Umbilical cord (tissue), 2 donors: Measurements from ENCODE around the gene FRS3. TPM values are rescaled to one million over a fixed set of nuclear protein-coding genes. Genes with fewer than 3 reads are reported as not detected.

Experiments used
- DNase-seq: peaks from one replicate; pipeline ENCODE4 v3.0.0-alpha.2; 2015; ENCODE audit warnings: low spot score
- total RNA-seq: library from RNA; depleted of rRNA; stranded (reverse); fragments of >200 nt; gene quantifications from one replicate; pipeline ENCODE4 v1.2.3, GENCODE V29; 2014; ENCODE audit warnings: low replicate concordance; ENCODE audit not compliant: insufficient read depth

The FRS3 gene
- total RNA-seq, 1 donor from 2014 or later = not detected

DNA sequence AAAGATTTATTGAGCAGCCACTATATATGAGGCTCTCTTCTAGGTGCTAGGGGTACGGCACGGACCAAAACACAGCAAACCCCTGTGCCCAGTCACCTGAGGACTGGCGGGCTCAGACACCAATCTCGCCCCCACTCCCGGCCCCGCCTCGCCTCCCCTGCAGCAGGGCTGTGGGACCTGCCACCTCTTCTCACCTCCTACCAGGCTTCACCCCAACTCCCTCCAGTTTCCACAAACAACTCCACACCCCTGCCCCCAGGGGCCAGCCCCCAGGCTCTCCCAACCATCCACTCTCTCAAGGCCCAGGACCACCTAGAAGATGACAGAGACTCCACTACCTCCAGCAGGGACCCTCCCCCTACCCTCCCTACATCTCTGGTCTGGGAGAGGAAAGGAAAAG is 50.7 kb downstream of the FRS3 start:
- no peak for DNase-seq

DNA sequence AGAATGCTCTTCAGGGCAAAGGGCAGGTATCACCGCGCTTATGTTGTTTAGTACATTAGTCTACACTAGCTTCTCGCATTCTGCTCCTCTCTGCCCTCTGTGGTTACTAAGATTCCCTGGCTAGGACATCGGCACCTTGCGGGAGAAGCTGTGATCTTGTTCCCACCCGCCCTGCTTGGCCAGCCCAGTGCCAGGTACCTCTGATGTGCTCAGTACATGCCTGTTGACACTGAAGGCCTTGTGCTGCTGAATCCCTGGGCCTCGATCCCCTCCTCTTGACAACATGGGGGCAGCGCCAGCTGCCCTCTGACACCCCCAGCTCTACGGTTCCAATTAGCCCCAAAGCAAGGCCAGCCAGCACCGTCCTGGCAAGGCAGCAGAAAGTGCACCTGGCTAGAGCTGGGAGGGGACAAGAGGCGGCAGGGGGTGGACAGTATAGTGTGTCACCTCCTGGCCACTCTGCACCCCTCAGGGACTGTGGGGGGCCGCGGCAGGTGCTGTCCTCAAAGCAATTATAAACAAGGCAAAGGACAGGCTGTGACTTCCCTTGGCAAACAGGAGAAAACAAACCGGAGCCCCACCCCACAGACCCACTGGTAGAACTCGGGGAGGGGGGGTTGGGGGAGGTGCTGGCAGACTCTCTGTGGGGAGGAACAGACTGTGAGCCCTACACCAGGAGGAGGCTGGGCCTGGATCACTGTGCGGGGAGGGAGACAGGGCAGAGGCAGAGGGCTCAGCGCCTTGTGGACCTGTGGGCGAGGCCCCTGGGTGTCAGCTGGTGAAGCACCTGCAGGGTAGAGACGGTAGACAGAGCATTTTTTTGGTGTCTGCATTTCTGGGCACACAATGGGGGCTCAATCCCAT is 51.4 kb downstream of the FRS3 start:
- no peak for DNase-seq

DNA sequence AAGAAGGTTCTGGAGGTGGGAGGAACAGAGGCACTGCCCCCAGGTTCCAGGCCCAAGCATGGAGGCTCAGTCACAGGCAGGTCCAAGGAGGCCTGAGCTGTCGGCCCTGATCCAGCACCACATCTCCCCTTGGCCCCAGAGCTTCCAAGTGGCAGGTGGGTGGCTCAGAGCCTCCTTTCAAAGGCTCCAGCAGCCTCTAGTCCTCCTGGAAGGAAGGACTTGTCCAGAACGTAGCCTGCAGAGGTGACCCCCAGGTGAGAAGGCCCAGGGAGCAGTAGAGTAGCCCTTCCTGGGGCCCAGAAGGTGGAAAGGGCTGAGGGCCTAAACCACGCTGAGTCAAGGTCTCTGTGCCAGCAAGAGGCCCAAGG is 52.0 kb downstream of the FRS3 start:
- no peak for DNase-seq

- DNase-seq = no peak
These were observed 52.8 kb downstream of the FRS3 start for GRCh38 chr6:41726876-41727275.

GRCh38 chr6:41724586-41725501 is 54.9 kb downstream of the FRS3 start:
- peak; percentile 37 for DNase-seq

- peak; percentile 73 for DNase-seq
These were observed 55.5 kb downstream of the FRS3 start for GRCh38 chr6:41724228-41724580.

- DNase-seq = peak; percentile 88
These were observed 56.0 kb downstream of the FRS3 start for GRCh38 chr6:41723530-41724227.

DNA sequence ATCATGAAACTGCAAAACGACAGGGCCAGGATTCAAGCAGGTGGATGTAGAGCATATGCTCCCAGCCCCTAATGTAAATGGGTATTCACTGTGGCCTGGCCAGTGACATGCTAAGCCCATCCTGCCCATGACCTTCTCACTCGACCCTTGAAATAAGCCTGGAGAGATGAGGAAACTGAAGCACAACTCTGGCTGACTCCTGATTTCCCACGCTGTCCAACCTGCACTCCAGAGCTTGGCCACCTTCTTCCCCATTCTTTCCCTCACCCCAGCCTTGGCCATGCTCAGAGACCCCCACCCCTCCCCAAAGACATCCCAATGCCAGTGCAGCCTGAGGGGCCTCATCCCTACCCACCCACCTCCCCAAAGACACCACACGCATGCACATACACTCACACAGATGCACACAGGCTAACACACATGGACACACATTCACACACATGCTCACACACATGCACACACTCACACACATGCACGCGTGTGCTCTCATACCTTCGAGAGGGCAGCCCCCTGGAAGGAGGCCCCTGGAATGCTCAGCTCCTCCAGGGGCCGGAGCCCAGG is 56.7 kb downstream of the FRS3 start:
- no peak for DNase-seq

GRCh38 chr6:41721414-41721813 is 58.3 kb downstream of the FRS3 start:
- DNase-seq = no peak

- no peak for DNase-seq
These were observed 58.9 kb downstream of the FRS3 start for GRCh38 chr6:41720783-41721182.

DNA sequence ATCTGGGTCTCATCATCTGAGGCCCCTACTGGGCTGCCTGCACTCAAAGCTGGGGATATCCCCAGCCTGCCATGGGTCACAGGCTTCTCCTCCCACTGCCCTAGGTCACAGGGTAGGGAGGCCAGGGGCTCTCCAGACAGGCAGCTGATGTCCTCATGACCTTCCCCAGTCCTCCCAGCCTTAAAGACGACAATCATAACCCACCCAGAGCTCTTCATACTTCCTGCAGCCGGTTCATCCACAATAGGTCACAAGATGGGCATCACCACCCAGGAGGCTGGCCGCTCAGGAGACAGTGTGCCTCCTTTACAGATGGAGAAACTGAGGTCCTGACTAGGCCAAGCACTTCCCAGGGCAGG is 59.5 kb downstream of the FRS3 start:
- DNase-seq = no peak

Other genes with a start within 250 kb of the FRS3 start
- gene FOXP4, start 233.5 kb downstream of the FRS3 start, total RNA-seq = 0.72 TPM
- 67.7 TPM for gene MDFI, start 141.4 kb downstream of the FRS3 start, total RNA-seq
- gene TFEB, start 44.3 kb downstream of the FRS3 start, total RNA-seq = 3.1 TPM
- 0.96 TPM for gene PGC, start 32.5 kb downstream of the FRS3 start, total RNA-seq
- 2.9 TPM for gene PRICKLE4, start 882 bp upstream of the FRS3 start, total RNA-seq
- gene TOMM6, start 7.8 kb upstream of the FRS3 start, total RNA-seq = 122 TPM
- gene USP49, start 115.5 kb upstream of the FRS3 start, total RNA-seq = 2.9 TPM
- gene MED20, start 141.2 kb upstream of the FRS3 start, total RNA-seq = 15.2 TPM
- gene BYSL, start 141.6 kb upstream of the FRS3 start, total RNA-seq = 5.3 TPM
- 33.5 TPM for gene CCND3, start 161.9 kb upstream of the FRS3 start, total RNA-seq